ENCODE results near the gene RPTOR. TPM values are rescaled to one million over a fixed set of nuclear protein-coding genes. Genes with fewer than 3 reads are reported as not detected.

RPTOR gene
- total RNA-seq, 4 donors from 2014 or later = 19.0 to 48.3 (median 27.3) TPM

DNA sequence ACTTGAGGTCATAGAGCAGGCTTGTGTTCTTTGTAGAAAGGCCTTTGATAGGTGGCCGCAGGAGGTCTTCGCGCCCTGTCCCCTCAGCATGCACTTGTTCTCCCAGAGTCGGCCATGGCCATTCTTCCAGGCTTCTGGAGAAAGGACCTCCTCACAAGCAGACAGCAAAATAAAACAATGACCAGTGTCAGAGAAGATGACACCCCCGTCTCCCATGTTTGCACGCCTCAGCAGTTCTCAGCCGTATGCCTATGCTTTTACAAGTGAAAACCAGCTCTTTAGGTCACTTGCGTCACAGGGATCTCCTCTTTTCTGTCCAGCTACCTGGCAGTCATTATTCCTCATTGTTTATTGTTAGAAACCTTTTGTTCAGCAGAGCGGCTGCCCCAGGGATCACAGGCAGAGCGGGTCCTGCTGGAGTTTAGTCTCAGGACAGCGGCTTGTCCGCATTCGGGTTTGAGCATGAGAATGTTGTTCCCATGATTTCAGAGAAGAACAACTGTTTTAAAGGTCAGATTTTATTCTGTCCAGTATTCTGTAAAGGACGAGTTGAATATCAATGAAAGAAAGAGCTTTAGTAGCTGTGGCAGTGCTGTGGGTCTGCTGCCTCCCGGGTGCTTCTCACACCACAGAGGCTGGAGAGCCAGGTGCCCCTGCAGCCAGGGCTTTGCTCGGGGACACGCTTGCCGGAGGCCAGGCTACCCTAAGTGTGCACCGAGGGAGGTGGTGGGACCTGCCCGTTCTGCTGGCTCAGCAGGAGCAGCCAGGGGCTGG, 123.9 kb downstream of the RPTOR start:
- Histone ChIP-seq H3K4me1 (no peaks in the 10 kb centered on the region), H3K4me3 (no peak overlapping the region), H3K9me3 (no peaks in the 10 kb centered on the region), H3K36me3 (no peaks in the 10 kb centered on the region), H3K27me3 (no peaks in the 10 kb centered on the region), H3K27ac (no peak overlapping the region)
- DNase-seq = no peak
- TF ChIP-seq POLR2A (IDR thresholded peaks at IDR 0.05) = no peak
- TF ChIP-seq, protein P1, sequence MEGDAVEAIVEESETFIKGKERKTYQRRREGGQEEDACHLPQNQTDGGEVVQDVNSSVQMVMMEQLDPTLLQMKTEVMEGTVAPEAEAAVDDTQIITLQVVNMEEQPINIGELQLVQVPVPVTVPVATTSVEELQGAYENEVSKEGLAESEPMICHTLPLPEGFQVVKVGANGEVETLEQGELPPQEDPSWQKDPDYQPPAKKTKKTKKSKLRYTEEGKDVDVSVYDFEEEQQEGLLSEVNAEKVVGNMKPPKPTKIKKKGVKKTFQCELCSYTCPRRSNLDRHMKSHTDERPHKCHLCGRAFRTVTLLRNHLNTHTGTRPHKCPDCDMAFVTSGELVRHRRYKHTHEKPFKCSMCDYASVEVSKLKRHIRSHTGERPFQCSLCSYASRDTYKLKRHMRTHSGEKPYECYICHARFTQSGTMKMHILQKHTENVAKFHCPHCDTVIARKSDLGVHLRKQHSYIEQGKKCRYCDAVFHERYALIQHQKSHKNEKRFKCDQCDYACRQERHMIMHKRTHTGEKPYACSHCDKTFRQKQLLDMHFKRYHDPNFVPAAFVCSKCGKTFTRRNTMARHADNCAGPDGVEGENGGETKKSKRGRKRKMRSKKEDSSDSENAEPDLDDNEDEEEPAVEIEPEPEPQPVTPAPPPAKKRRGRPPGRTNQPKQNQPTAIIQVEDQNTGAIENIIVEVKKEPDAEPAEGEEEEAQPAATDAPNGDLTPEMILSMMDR (IDR thresholded peaks at IDR 0.05) = no peak
- intact Hi-C loops (cut with DNase I; ENCODE audit: low total_unique reads) = no loop called here

DNA sequence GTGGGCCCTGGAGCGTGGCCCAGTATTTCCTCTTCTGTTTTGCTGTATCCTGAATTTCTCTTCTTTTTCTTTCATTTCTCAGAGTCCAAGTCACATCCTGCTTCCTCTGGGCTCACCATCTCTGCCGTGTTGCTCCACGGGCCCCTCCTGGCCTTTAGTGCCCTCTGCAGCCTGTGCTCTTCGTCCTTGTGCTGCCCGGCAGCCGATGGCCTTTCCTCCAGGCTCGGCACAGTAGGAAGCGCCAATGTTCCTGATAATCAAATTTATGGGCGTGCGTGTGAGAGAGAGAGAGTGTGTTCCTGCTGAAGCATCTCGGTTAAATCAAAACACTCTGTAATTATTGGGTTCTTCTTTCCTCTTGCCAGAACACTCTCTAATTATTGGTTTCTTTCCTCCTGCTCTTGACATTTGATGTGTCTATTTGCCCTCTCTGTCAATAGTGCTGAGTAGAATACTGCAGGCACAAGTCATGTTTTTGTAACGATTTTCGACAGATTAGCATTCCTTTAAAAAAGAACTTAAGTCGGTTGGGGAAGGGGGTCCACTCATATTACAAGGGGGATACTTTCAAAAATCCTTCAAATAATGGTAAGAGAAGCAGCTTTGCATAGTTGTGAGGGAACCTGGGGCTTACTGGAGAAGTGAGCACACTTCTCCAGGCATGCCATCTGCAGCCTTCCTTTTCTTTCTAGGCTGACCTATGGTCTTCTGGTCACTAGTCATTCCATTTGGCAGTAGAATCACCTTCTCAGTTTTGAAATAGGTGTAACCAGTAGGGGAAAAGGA, 126.6 kb downstream of the RPTOR start:
- Histone ChIP-seq H3K9me3 (no peaks in the 10 kb centered on the region), H3K36me3 (no peaks in the 10 kb centered on the region), H3K4me1 (no peaks in the 10 kb centered on the region), H3K27ac (no peak overlapping the region), H3K4me3 (no peak overlapping the region), H3K27me3 (no peaks in the 10 kb centered on the region)
- intact Hi-C loops (cut with DNase I; ENCODE audit: low total_unique reads) = no loop called here
- TF ChIP-seq, protein P1 (IDR thresholded peaks at IDR 0.05) = no peak
- TF ChIP-seq POLR2A (IDR thresholded peaks at IDR 0.05) = no peak
- DNase-seq = no peak

- H3K4me3 ChIP-seq = no peak overlapping the region
- no peaks in the 10 kb centered on the region for H3K9me3 ChIP-seq
- intact Hi-C loops (cut with DNase I; ENCODE audit: low total_unique reads) = no loop called here
- H3K36me3 ChIP-seq = no peaks in the 10 kb centered on the region
- no peak for DNase-seq
- TF ChIP-seq, protein P1 (IDR thresholded peaks at IDR 0.05) = no peak
- TF ChIP-seq POLR2A (IDR thresholded peaks at IDR 0.05) = no peak
- no peak overlapping the region for H3K27ac ChIP-seq
- no peaks in the 10 kb centered on the region for H3K4me1 ChIP-seq
- H3K27me3 ChIP-seq = no peaks in the 10 kb centered on the region
Observed at GRCh38 chr17:80671825-80672110, 127.1 kb downstream of the RPTOR start.

DNA sequence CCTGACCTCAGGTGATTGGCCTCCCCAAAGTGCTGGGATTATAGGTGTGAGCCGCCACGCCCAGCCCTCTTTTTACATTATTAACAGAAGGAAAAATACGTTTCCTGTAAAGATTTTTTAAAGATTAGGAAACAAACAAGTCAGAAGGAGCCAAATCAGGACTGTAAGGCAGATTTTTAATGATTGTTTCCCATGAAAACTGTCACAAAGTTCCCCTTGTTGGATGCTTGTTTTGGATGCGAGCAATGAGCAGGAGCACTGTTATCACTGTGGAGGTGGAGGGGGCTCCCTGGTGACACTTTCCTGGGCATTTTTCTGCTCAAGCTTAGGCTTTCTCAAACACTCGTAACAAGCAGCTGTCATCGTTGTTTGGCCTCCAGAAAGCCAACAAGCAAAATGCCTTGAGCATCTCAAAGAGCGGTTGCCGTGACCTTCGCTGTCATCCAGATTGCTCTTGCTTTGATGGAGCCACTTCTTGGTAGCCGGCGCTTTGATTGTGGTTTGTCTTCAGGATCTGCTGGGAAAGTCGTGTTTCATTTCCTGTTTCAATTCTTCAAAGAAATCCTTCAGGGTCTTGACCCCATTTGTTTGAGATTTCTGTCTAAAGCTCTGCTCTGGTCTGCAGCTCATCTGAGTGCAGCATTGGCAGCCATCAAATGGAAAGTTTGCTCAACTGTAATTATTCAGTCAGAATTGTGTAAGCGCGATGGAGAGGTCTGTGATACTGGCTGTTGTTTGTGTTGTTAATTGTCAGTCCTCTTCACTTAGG, 128.7 kb downstream of the RPTOR start:
- Histone ChIP-seq H3K4me3 (no peak overlapping the region), H3K27ac (no peak overlapping the region), H3K27me3 (no peaks in the 10 kb centered on the region), H3K4me1 (no peaks in the 10 kb centered on the region), H3K9me3 (no peaks in the 10 kb centered on the region), H3K36me3 (no peaks in the 10 kb centered on the region)
- intact Hi-C loops (cut with DNase I; ENCODE audit: low total_unique reads) = no loop called here
- DNase-seq = no peak
- TF ChIP-seq POLR2A (IDR thresholded peaks at IDR 0.05) = no peak
- TF ChIP-seq, protein P1 (IDR thresholded peaks at IDR 0.05) = no peak
